ENCODE results near the gene CCDC188. TPM values are rescaled to one million over a fixed set of nuclear protein-coding genes. Genes with fewer than 3 reads are reported as not detected.

Gene CCDC188
- total RNA-seq, 1 experiment from 2014 or later, result not detected

GRCh38 chr22:20107471-20107901, 43.4 kb downstream of the CCDC188 start:
- no peak overlapping the region for H2AK5ac ChIP-seq (ENCODE audit: insufficient read length, low read length)
- no peak overlapping the region for H3K4me3 Mint-ChIP-seq
- H3K4ac ChIP-seq (ENCODE audit: low read depth, low read length), result no peak overlapping the region
- no peaks in the 10 kb centered on the region for H3K4me1 ChIP-seq (ENCODE audit: insufficient read depth, low read length)
- no peak overlapping the region for H3K56ac ChIP-seq (ENCODE audit: insufficient read length, low read depth, low read length)
- no peak overlapping the region for H4K5ac ChIP-seq (ENCODE audit: insufficient read length, low read depth, low read length)
- no peak overlapping the region for H4K8ac ChIP-seq (replicated peaks; ENCODE audit: insufficient read length, low read depth, low read length)
- no peaks in the 10 kb centered on the region; the same call in 1 of the 2 replicates for H3K27me3 ChIP-seq (ENCODE audit: insufficient read depth, low read length)
- H3T11ph ChIP-seq (ENCODE audit: low read length), result no peak overlapping the region
- H3K79me2 ChIP-seq (ENCODE audit: insufficient read depth, low read length), result 0 out of 2 replicates have a peak, but pooled peaks cover 2% of the 10 kb centered on the region
- H3K4me2 ChIP-seq (ENCODE audit: insufficient read depth, insufficient read length, low read length), result no peak overlapping the region
- H3K14ac ChIP-seq (ENCODE audit: insufficient read depth, low read length), result no peak overlapping the region
- DNase-seq, result no peak
- H3K4me1 Mint-ChIP-seq, result no peaks in the 10 kb centered on the region; a peak in 2 of 4 replicates
- H3K27ac ChIP-seq (ENCODE audit: insufficient read length, low read depth, low read length), result no peak overlapping the region
- H2AFZ ChIP-seq (ENCODE audit: low read length), result no peak overlapping the region
- H3K23me2 ChIP-seq (ENCODE audit: insufficient read length, low read depth, low read length, poor library complexity, severe bottlenecking), result no peaks in the 10 kb centered on the region
- no peaks in the 10 kb centered on the region for H3K9me3 ChIP-seq (ENCODE audit: control insufficient read depth, low read depth, low read length)
- no peaks in the 10 kb centered on the region for H4K20me1 ChIP-seq (ENCODE audit: control insufficient read depth, insufficient read depth, insufficient read length)
- no peak overlapping the region for H3K9ac ChIP-seq (ENCODE audit: extremely low read depth, insufficient read length, low read length)
- no peaks in the 10 kb centered on the region for H3K9me3 Mint-ChIP-seq
- H3K36me3 Mint-ChIP-seq (ENCODE audit: insufficient read depth in 1 of 3, low read depth in 3 of 3), result peaks cover 26 to 87% (median 76%) of the 10 kb centered on the region in 3 experiments; a peak in 6 of 7 replicates
- H2BK15ac ChIP-seq (ENCODE audit: low read depth, low read length), result no peak overlapping the region
- H2BK5ac ChIP-seq (ENCODE audit: insufficient read length, low read length), result no peak overlapping the region
- H3K27ac Mint-ChIP-seq, result no peak overlapping the region
- WGBS (ENCODE audit: extremely low coverage, insufficient read length, low lambda C conversion rate), result no CpG with 5 or more reads among the region's 7 CpGs
- no peak overlapping the region for H3K18ac ChIP-seq (ENCODE audit: insufficient read length, low read depth, low read length)
- no peak overlapping the region for H4K91ac ChIP-seq (ENCODE audit: insufficient read length, low read depth, low read length)
- no peaks in the 10 kb centered on the region for H3K79me1 ChIP-seq (ENCODE audit: insufficient read depth, low read depth, low read length, poor library complexity, severe bottlenecking)
- no peak overlapping the region for H2BK20ac ChIP-seq (ENCODE audit: low read depth, low read length, poor library complexity, severe bottlenecking)
- no peak for TF ChIP-seq CTCF (conservative IDR thresholded peaks at IDR 0.05)
- no peak overlapping the region for H2BK120ac ChIP-seq (ENCODE audit: low read depth, low read length, poor library complexity, severe bottlenecking)
- no peaks in the 10 kb centered on the region; the same call in 1 of the 2 replicates for H3K27me3 Mint-ChIP-seq (ENCODE audit: low read depth)
- no peak overlapping the region for H3K23ac ChIP-seq (ENCODE audit: insufficient read length, low read depth, low read length)
- no peak overlapping the region for H2BK12ac ChIP-seq (ENCODE audit: insufficient read length, low read depth, low read length)

All from H9 (cell line).